ENCODE measurements around the gene GPC2.
"Not testable (repeated sequence)": the region's sequence is repeated elsewhere in the genome, so short reads cannot be mapped to it uniquely, and the experiment has no call there.

The GPC2 gene

DNA sequence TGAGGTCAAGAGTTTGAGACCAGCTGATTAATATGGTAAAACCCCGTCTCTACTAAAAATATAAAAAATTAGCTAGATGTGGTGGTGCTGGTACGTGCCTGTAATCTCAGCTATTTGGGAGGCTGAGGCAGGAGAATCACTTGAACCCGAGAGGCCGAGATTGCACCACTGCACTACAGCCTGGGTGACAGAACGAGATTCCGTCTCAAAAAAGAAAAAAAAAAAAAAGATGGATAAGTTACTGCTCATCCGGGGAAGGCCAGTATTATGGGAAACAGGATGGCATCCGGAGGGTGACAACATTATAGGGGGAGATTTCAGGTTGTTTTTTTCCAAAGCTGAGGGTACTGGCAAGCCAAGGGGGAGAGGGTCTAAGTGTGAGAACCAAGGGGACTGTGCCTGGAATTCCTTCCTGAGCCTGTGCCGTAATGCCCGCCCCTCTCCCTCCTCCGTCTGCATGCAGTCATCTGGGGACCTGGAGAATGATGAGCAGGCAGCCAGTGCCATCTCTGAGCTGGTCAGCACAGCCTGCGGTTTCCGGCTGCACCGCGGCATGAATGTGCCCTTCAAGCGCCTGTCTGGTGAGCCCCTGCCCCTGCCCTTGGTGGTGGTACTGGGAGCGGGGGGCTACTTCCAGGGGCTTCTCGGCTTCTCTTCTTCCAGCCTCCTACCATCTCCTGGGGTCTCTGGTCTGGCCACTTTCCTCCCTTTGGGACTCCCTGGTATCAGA is 24.1 kb downstream of the GPC2 start:
- H3K27ac ChIP-seq (ENCODE audit: low read depth, low read length) = no peak overlapping the region
- H3K36me3 ChIP-seq (ENCODE audit: control insufficient read depth in 5 of 5, insufficient read depth in 5 of 5, low read length in 5 of 5) = peaks cover 0 to 41% (median 36%) of the 10 kb centered on the region in 5 donors
- H3K9ac ChIP-seq (ENCODE audit: low read length in 5 of 5) = no peak overlapping the region
- H3K4me3 ChIP-seq (ENCODE audit: low read depth in 1 of 5, low read length in 5 of 5) = no peak overlapping the region
- H3K9me3 ChIP-seq (ENCODE audit: control insufficient read depth in 5 of 5, low read length in 5 of 5) = no peaks in the 10 kb centered on the region
- H3K4me1 ChIP-seq (ENCODE audit: control insufficient read depth in 5 of 5, insufficient read depth in 5 of 5, low read length in 5 of 5) = peaks cover 5 to 60% (median 45%) of the 10 kb centered on the region in 5 donors
- no peaks in the 10 kb centered on the region for H3K27me3 ChIP-seq (ENCODE audit: control insufficient read depth in 5 of 5, insufficient read depth in 4 of 5, low read length in 5 of 5)

GRCh38 chr7:100152404-100152803 is 24.8 kb downstream of the GPC2 start:
- peaks cover 2 to 56% (median 41%) of the 10 kb centered on the region in 5 donors for H3K4me1 ChIP-seq (ENCODE audit: control insufficient read depth in 5 of 5, insufficient read depth in 5 of 5, low read length in 5 of 5)
- no peaks in the 10 kb centered on the region for H3K9me3 ChIP-seq (ENCODE audit: control insufficient read depth in 5 of 5, low read length in 5 of 5)
- H3K27me3 ChIP-seq (ENCODE audit: control insufficient read depth in 5 of 5, insufficient read depth in 4 of 5, low read length in 5 of 5) = no peaks in the 10 kb centered on the region
- no peak overlapping the region for H3K9ac ChIP-seq (ENCODE audit: low read length in 5 of 5)
- H3K4me3 ChIP-seq (ENCODE audit: low read depth in 1 of 5, low read length in 5 of 5) = no peak overlapping the region
- H3K36me3 ChIP-seq (ENCODE audit: control insufficient read depth in 5 of 5, insufficient read depth in 5 of 5, low read length in 5 of 5) = peaks cover 0 to 41% (median 36%) of the 10 kb centered on the region in 5 donors
- no peak overlapping the region for H3K27ac ChIP-seq (ENCODE audit: low read depth, low read length)

GRCh38 chr7:100148559-100149328 is 28.4 kb downstream of the GPC2 start, which contains the start of gene LAMTOR4:
LAMTOR4 (plus strand) TSS chr7:100148918; CDS start chr7:100148973, 55 bp downstream.
- Histone ChIP-seq H3K4me1 (ENCODE audit: control insufficient read depth in 5 of 5, insufficient read depth in 5 of 5, low read length in 5 of 5) (peaks cover 2 to 30% (median 21%) of the 10 kb centered on the region in 5 donors), H3K36me3 (ENCODE audit: control insufficient read depth in 5 of 5, insufficient read depth in 5 of 5, low read length in 5 of 5) (peaks cover 0 to 9% (median 8%) of the 10 kb centered on the region in 5 donors), H3K4me3 (ENCODE audit: low read depth in 1 of 5, low read length in 5 of 5) (peak within 1 kb of the TSS; percentile 89 to 99 (median 93)), H3K9me3 (ENCODE audit: control insufficient read depth in 5 of 5, low read length in 5 of 5) (no peaks in the 10 kb centered on the region), H3K27ac (ENCODE audit: low read depth, low read length) (peak within 1 kb of the TSS; percentile 86), H3K27me3 (ENCODE audit: control insufficient read depth in 5 of 5, insufficient read depth in 4 of 5, low read length in 5 of 5) (no peaks in the 10 kb centered on the region), H3K9ac (ENCODE audit: low read length in 5 of 5) (peak within 1 kb of the TSS; percentile 73 to 95 (median 92))

DNA sequence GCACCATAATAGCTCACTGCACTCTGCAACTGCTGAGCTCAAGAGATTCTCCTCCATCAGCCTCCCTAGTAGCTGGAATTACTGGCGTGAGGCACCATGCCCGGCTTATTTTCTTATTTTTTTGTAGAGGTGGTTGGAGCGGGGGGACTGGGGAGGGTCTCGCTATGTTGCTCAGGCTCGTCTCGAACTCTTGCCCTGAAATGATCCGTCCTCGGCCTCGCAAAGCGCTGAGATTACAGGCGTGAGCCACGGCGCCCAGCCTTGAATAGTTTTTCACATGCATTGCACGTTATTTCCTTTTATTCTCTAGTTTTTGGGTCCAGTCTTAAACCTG is 29.0 kb downstream of the GPC2 start:
- H3K27me3 ChIP-seq (ENCODE audit: control insufficient read depth in 5 of 5, insufficient read depth in 4 of 5, low read length in 5 of 5) = no peaks in the 10 kb centered on the region
- peaks cover 2 to 29% (median 20%) of the 10 kb centered on the region in 5 donors for H3K4me1 ChIP-seq (ENCODE audit: control insufficient read depth in 5 of 5, insufficient read depth in 5 of 5, low read length in 5 of 5)
- H3K4me3 ChIP-seq (ENCODE audit: low read depth in 1 of 5, low read length in 5 of 5) = peak overlapping the region; percentile 59 to 99 (median 93)
- H3K9me3 ChIP-seq (ENCODE audit: control insufficient read depth in 5 of 5, low read length in 5 of 5) = no peaks in the 10 kb centered on the region
- H3K9ac ChIP-seq (ENCODE audit: low read length in 5 of 5) = peak overlapping the region in 3 of 5 donors; percentile 59 to 72 (median 59)
- peaks cover 0 to 4% (median 2%) of the 10 kb centered on the region in 5 donors for H3K36me3 ChIP-seq (ENCODE audit: control insufficient read depth in 5 of 5, insufficient read depth in 5 of 5, low read length in 5 of 5)
- peak overlapping the region; percentile 37 for H3K27ac ChIP-seq (ENCODE audit: low read depth, low read length)

- Histone ChIP-seq H3K4me3 (ENCODE audit: low read depth in 1 of 5, low read length in 5 of 5) (no peak overlapping the region), H3K27me3 (ENCODE audit: control insufficient read depth in 5 of 5, insufficient read depth in 4 of 5, low read length in 5 of 5) (peaks cover 0 to under 1% (median 0%) of the 10 kb centered on the region in 5 donors), H3K4me1 (ENCODE audit: control insufficient read depth in 5 of 5, insufficient read depth in 5 of 5, low read length in 5 of 5) (peaks cover 2 to 25% (median 20%) of the 10 kb centered on the region in 5 donors), H3K36me3 (ENCODE audit: control insufficient read depth in 5 of 5, insufficient read depth in 5 of 5, low read length in 5 of 5) (no peaks in the 10 kb centered on the region), H3K27ac (ENCODE audit: low read depth, low read length) (no peak overlapping the region), H3K9me3 (ENCODE audit: control insufficient read depth in 5 of 5, low read length in 5 of 5) (no peaks in the 10 kb centered on the region), H3K9ac (ENCODE audit: low read length in 5 of 5) (no peak overlapping the region)
These were observed 29.9 kb downstream of the GPC2 start for GRCh38 chr7:100147278-100147677.

- not testable (repeated sequence) for H3K27ac ChIP-seq (ENCODE audit: low read depth, low read length); H3K9ac ChIP-seq (ENCODE audit: low read length in 5 of 5); H3K27me3 ChIP-seq (ENCODE audit: control insufficient read depth in 5 of 5, insufficient read depth in 4 of 5, low read length in 5 of 5)
These were observed 30.8 kb downstream of the GPC2 start for GRCh38 chr7:100146350-100146749.

DNA sequence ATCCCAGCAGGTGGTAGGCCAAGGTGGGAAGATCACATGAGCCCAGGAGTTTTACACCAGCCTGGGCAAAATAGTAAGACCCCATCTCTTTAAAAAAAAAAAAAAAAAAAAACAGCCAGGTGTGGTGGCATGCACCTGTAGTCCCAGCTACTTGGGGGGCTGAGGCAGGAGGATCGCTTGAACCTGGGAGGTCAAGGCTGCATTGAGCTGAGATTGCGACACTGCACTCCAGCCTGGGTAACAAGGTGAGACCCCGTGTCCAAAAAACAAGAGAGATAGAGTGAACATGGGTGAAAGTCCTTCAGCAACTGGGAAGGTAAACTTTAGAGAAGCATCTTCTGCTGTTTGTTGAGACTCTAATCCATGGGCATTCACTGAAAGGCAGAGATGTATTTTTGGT is 34.7 kb downstream of the GPC2 start:
- Histone ChIP-seq H3K36me3 (ENCODE audit: control insufficient read depth in 5 of 5, insufficient read depth in 5 of 5, low read length in 5 of 5) (no peaks in the 10 kb centered on the region), H3K27me3 (ENCODE audit: control insufficient read depth in 5 of 5, insufficient read depth in 4 of 5, low read length in 5 of 5) (peaks cover 0 to 5% (median 0%) of the 10 kb centered on the region in 5 donors), H3K27ac (ENCODE audit: low read depth, low read length) (no peak overlapping the region), H3K4me3 (ENCODE audit: low read depth in 1 of 5, low read length in 5 of 5) (no peak overlapping the region), H3K4me1 (ENCODE audit: control insufficient read depth in 5 of 5, insufficient read depth in 5 of 5, low read length in 5 of 5) (no peaks in the 10 kb centered on the region), H3K9me3 (ENCODE audit: control insufficient read depth in 5 of 5, low read length in 5 of 5) (no peaks in the 10 kb centered on the region), H3K9ac (ENCODE audit: low read length in 5 of 5) (no peak overlapping the region)

More at GRCh38 chr7:100146350-100146749, 30.8 kb downstream of the GPC2 start:
- peaks cover 2 to 21% (median 20%) of the 10 kb centered on the region in 5 donors for H3K4me1 ChIP-seq (ENCODE audit: control insufficient read depth in 5 of 5, insufficient read depth in 5 of 5, low read length in 5 of 5)
- not testable (repeated sequence) for H3K36me3 ChIP-seq (ENCODE audit: control insufficient read depth in 5 of 5, insufficient read depth in 5 of 5, low read length in 5 of 5); H3K4me3 ChIP-seq (ENCODE audit: low read depth in 1 of 5, low read length in 5 of 5); H3K9me3 ChIP-seq (ENCODE audit: control insufficient read depth in 5 of 5, low read length in 5 of 5)

DNA sequence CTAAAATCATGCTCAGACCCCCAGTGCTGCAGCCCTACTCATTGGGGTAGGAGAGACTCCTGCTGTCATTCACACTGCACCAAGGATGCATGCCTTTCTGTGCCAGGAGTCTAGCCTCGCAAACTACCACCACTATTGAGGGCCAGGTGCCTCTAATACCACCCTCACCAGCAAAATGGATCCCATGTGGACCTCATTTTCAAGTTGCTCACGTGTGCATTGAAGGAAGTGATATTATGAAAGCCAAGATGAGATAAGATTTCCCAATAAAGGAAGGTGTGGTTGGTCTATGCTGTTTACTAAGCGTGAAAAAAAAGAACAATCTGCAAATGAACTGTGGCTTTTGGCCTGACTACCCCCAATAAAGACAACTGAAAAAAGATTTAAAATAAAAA is 35.6 kb downstream of the GPC2 start:
- H3K36me3 ChIP-seq (ENCODE audit: control insufficient read depth in 5 of 5, insufficient read depth in 5 of 5, low read length in 5 of 5) = no peaks in the 10 kb centered on the region
- no peaks in the 10 kb centered on the region for H3K4me1 ChIP-seq (ENCODE audit: control insufficient read depth in 5 of 5, insufficient read depth in 5 of 5, low read length in 5 of 5)
- no peak overlapping the region for H3K9ac ChIP-seq (ENCODE audit: low read length in 5 of 5)
- peaks cover 0 to 5% (median 0%) of the 10 kb centered on the region in 5 donors for H3K27me3 ChIP-seq (ENCODE audit: control insufficient read depth in 5 of 5, insufficient read depth in 4 of 5, low read length in 5 of 5)
- H3K27ac ChIP-seq (ENCODE audit: low read depth, low read length) = no peak overlapping the region
- H3K4me3 ChIP-seq (ENCODE audit: low read depth in 1 of 5, low read length in 5 of 5) = no peak overlapping the region
- H3K9me3 ChIP-seq (ENCODE audit: control insufficient read depth in 5 of 5, low read length in 5 of 5) = no peaks in the 10 kb centered on the region

- Histone ChIP-seq H3K9me3 (ENCODE audit: control insufficient read depth in 5 of 5, low read length in 5 of 5) (no peaks in the 10 kb centered on the region), H3K4me1 (ENCODE audit: control insufficient read depth in 5 of 5, insufficient read depth in 5 of 5, low read length in 5 of 5) (no peaks in the 10 kb centered on the region), H3K4me3 (ENCODE audit: low read depth in 1 of 5, low read length in 5 of 5) (no peak overlapping the region), H3K36me3 (ENCODE audit: control insufficient read depth in 5 of 5, insufficient read depth in 5 of 5, low read length in 5 of 5) (no peaks in the 10 kb centered on the region), H3K27me3 (ENCODE audit: control insufficient read depth in 5 of 5, insufficient read depth in 4 of 5, low read length in 5 of 5) (peaks cover 0 to 5% (median 2%) of the 10 kb centered on the region in 5 donors), H3K9ac (ENCODE audit: low read length in 5 of 5) (no peak overlapping the region), H3K27ac (ENCODE audit: low read depth, low read length) (no peak overlapping the region)
These were observed 39.1 kb downstream of the GPC2 start for GRCh38 chr7:100137851-100138760.
